Measurements from ENCODE around the gene ROCK2. TPM values are rescaled to one million over a fixed set of nuclear protein-coding genes. Genes with fewer than 3 reads are reported as not detected.

The ROCK2 gene
- total and polyA plus RNA-seq, 9 of the 15 experiments (the other 6 are each of a cell fraction or from before 2014, with no cell fraction given), result 4.9 to 30.6 (median 14.3) TPM

- TF ChIP-seq MXD1 (CRISPR knock-in tag; IDR thresholded peaks at IDR 0.05; ENCODE audit: borderline replicate concordance, poor library complexity, severe bottlenecking), result no peak
- no peak for TF ChIP-seq IFI16 (CRISPR knock-in tag; IDR thresholded peaks at IDR 0.05)
- no peak for TF ChIP-seq TFE3 (CRISPR knock-in tag; IDR thresholded peaks at IDR 0.05)
- TF ChIP-seq RCOR1 (IDR thresholded peaks at IDR 0.05; ENCODE audit: borderline replicate concordance in 1 of 2, low read depth in 2 of 2, low read length in 2 of 2), result no peak
- peak; percentile 91 for TF ChIP-seq JUND (IDR thresholded peaks at IDR 0.05; ENCODE audit: borderline replicate concordance, low read depth, low read length)
- peak; percentile 74; the same call in 2 of the 3 replicates for TF ChIP-seq JUND (tag; IDR thresholded peaks at IDR 0.05; ENCODE audit: borderline replicate concordance, low read depth, low read length)
- no peak for TF ChIP-seq KDM1A (IDR thresholded peaks at IDR 0.05)
- no peak for TF ChIP-seq ZNF695 (CRISPR knock-in tag; IDR thresholded peaks at IDR 0.05)
- TF ChIP-seq SMARCE1 (IDR thresholded peaks at IDR 0.05), result peak; percentile 40; the same call in 1 of the 2 replicates
- no peak for TF ChIP-seq ZNF124 (CRISPR knock-in tag; IDR thresholded peaks at IDR 0.05)
- TF ChIP-seq MBD2 (IDR thresholded peaks at IDR 0.05; ENCODE audit: borderline replicate concordance, low read depth), result no peak
- no peak for TF ChIP-seq ZNF224 (CRISPR knock-in tag; IDR thresholded peaks at IDR 0.05)
- TF ChIP-seq ZBTB40 (IDR thresholded peaks at IDR 0.05), result peak; percentile 30
- no peak for TF ChIP-seq ZBTB40 (CRISPR knock-in tag; IDR thresholded peaks at IDR 0.05)
- peak in 1 of 2 experiments; percentile 52; a peak in 2 of 4 replicates for TF ChIP-seq MAZ (CRISPR knock-in tag; conservative IDR thresholded peaks at IDR 0.05 in 1 of 2, IDR thresholded peaks at IDR 0.05 in 1 of 2)
- no peak for TF ChIP-seq ZNF79 (CRISPR knock-in tag; IDR thresholded peaks at IDR 0.05; ENCODE audit: low read depth)
- TF ChIP-seq MTF1 (CRISPR knock-in tag; IDR thresholded peaks at IDR 0.05; ENCODE audit: borderline replicate concordance), result no peak
These were observed 681 bp upstream of the ROCK2 start (continued) for GRCh38 chr2:11344956-11345677.
